Measurements from ENCODE around the gene SDHAF2.

Gene SDHAF2

DNA sequence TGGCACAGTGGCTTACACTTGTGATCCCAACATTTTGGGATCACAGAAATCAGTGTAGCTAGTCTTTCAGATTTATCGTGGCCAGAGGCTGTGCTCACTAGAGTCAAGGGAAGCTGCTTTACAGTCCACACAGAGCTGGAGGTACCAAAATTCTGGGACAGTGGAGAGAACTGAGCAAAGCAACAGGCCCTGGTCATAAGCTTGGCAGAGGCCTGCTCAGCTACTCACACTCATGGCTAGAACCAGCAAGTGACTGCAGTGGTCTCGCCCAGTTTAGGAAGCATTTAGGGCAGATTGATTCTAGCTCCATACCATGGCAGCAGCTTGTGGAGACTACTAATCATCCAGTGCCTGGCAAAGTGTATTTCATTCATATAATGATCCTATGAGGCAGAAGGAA lies 28.8 kb upstream of the SDHAF2 start:
- H3K4me3 ChIP-seq (ENCODE audit: low read depth, low read length) = no peak overlapping the region
- DNase-seq (ENCODE audit: low read depth) = no peak
- TF ChIP-seq, protein P1, sequence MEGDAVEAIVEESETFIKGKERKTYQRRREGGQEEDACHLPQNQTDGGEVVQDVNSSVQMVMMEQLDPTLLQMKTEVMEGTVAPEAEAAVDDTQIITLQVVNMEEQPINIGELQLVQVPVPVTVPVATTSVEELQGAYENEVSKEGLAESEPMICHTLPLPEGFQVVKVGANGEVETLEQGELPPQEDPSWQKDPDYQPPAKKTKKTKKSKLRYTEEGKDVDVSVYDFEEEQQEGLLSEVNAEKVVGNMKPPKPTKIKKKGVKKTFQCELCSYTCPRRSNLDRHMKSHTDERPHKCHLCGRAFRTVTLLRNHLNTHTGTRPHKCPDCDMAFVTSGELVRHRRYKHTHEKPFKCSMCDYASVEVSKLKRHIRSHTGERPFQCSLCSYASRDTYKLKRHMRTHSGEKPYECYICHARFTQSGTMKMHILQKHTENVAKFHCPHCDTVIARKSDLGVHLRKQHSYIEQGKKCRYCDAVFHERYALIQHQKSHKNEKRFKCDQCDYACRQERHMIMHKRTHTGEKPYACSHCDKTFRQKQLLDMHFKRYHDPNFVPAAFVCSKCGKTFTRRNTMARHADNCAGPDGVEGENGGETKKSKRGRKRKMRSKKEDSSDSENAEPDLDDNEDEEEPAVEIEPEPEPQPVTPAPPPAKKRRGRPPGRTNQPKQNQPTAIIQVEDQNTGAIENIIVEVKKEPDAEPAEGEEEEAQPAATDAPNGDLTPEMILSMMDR (conservative IDR thresholded peaks at IDR 0.05; ENCODE audit: low read depth, low read length) = no peak

DNA sequence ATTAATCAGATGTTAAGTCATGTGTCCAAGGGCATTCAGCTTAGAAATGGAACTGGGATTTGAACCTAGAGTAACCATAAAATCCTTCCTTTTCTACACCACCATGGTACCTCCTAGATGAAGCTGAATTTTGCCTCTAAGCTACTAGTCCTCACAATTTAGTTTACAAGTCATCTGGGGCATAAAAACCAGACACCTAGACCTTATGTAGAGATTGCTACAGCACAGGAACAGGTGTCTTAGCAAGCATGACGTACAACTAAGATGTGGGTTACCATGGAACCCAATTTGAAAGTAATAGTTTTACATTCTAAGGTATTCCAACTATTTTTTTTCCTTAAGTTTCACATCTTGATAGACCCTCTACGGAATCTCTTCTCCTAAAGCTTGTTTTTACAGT lies 28.4 kb upstream of the SDHAF2 start:
- no peak for DNase-seq (ENCODE audit: low read depth)
- H3K4me3 ChIP-seq (ENCODE audit: low read depth, low read length) = no peak overlapping the region

DNA sequence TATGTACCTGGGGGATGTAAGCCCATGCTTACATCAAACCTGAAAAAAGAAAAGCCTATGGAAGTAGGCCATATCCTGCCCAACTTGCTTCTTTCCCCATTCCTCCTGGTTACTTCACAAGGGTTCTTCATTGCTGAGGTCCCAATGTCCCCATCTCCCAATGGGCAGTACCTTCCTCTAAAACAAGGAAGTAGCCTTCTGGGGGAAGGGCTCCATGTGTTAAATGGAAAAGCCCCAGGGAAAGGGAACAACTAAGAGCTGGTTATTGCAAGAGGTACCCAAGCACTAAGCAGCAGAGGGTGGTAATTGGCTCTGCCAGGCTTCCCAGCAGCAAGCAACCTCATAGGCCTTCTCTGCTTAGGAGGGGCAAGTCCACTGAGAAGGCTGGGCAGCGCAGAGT lies 26.3 kb upstream of the SDHAF2 start:
- TF ChIP-seq, protein P1 (conservative IDR thresholded peaks at IDR 0.05; ENCODE audit: low read depth, low read length) = no peak
- DNase-seq (ENCODE audit: low read depth) = no peak
- H3K4me3 ChIP-seq (ENCODE audit: low read depth, low read length) = no peak overlapping the region

More for the DNA sequence above, 28.4 kb upstream of the SDHAF2 start:
- TF ChIP-seq, protein P1 (conservative IDR thresholded peaks at IDR 0.05; ENCODE audit: low read depth, low read length) = no peak

DNA sequence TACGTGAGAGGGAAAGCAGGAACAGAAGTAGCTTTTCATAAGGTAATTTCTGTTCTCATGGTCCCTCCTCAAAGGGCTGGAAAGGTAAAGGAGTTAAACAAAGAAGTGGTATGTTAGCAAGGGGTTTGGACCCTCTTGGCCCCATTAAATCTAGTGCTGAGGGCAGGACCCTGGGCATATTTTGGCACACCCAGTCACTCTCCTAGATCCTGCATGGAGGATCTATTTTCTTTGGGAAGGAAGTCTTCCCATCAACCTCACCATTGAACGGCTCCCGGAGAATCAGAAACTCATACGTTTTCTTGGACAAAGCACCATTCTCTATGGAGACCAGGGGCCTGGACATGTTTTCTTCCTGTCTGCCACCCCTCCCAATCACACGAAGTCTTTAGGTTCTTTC lies 25.8 kb upstream of the SDHAF2 start:
- DNase-seq (ENCODE audit: low read depth) = no peak
- TF ChIP-seq, protein P1 (conservative IDR thresholded peaks at IDR 0.05; ENCODE audit: low read depth, low read length) = no peak

DNA sequence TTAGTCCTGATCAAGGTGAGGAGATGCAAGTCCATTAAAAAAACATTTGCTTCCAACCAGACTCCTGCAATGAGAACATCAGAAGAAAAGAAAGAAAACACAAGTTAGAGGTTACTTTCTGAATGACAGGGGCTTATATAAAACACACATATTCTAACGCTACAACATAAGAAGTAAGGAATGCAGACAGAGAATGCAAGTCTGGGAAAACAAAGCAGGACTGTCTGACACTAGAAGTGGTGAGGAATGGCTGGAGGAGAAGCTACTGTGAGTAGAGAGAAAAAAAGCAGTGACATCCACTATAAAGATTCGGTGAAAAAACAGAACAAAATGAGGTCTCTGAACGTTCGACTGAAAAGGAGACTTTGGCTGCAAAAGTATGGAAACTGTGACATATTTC lies 25.3 kb upstream of the SDHAF2 start:
- DNase-seq (ENCODE audit: low read depth) = peak; percentile 10
- no peak overlapping the region for H3K4me3 ChIP-seq (ENCODE audit: low read depth, low read length)
- TF ChIP-seq, protein P1 (conservative IDR thresholded peaks at IDR 0.05; ENCODE audit: low read depth, low read length) = no peak

More for the DNA sequence above, 25.8 kb upstream of the SDHAF2 start:
- H3K4me3 ChIP-seq (ENCODE audit: low read depth, low read length) = no peak overlapping the region

DNA sequence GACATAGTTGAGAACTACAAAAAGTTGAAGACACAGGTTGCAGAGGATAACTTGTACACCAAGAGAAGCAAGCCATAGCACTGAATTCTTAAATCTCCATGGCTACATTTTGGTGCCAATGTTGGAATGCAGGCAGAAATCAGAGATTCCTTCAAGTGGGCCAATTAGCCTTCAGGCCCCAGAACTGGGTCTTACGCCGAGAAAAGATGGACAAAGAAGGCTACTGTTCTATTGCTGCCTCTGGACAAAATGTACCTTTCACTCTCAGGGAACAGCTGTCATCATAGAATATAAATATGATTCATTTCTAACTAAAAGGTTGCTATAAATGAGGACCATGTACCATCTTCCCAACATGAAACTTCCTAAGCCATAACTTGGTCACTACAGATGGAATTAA lies 23.9 kb upstream of the SDHAF2 start:
- TF ChIP-seq, protein P1 (conservative IDR thresholded peaks at IDR 0.05; ENCODE audit: low read depth, low read length) = no peak
- no peak for DNase-seq (ENCODE audit: low read depth)
- no peak overlapping the region for H3K4me3 ChIP-seq (ENCODE audit: low read depth, low read length)

DNA sequence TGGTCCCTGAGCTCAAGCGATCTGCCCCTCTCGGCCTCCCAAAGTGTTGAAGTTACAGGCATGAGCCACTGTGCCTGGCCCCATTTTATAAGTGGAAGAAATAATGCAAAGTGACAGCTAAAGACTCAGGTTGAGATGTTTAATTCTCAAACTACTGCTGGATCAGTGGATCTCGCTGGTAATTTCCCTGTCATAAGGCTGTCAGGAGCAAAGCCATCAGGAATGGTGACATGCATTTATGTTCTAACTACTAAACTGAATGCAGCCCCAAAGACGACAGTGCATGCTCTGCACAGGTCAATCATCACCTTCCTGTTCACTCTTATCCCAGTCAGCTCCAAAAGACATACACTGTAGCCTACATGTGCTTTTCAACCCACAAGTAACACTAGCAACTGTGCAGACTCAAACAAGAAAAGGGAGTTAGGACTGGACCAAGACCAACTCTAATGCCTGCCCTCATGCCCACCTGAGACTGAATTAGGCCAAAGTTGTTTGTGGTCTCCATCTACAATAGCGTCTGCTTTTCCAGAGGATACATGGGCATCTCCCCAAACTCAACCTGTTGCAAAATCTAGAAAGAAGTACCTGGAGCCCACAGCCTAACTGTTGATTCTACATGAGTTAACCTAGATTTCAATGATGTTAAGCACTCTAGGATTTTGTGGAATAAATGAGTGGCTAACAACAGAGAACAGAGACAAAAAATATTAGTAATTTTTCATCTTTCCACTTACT lies 22.8 kb upstream of the SDHAF2 start:
- TF ChIP-seq, protein P1 (conservative IDR thresholded peaks at IDR 0.05; ENCODE audit: low read depth, low read length) = no peak
- no peak for DNase-seq (ENCODE audit: low read depth)
- H3K4me3 ChIP-seq (ENCODE audit: low read depth, low read length) = no peak overlapping the region
